GM19468 (cell line): Measurements from ENCODE around the gene SSTR3.

Experiments
- ATAC-seq: cut with Tn5 transposase; IDR thresholded peaks from one replicate; pipeline ENCODE4 v1.9.1; 2021; ENCODE audit warnings: mild to moderate bottlenecking, moderate library complexity, moderate number of reproducible peaks; ENCODE audit not compliant: unreplicated experiment; ENCODE audit errors: extremely low read depth

The SSTR3 gene

DNA sequence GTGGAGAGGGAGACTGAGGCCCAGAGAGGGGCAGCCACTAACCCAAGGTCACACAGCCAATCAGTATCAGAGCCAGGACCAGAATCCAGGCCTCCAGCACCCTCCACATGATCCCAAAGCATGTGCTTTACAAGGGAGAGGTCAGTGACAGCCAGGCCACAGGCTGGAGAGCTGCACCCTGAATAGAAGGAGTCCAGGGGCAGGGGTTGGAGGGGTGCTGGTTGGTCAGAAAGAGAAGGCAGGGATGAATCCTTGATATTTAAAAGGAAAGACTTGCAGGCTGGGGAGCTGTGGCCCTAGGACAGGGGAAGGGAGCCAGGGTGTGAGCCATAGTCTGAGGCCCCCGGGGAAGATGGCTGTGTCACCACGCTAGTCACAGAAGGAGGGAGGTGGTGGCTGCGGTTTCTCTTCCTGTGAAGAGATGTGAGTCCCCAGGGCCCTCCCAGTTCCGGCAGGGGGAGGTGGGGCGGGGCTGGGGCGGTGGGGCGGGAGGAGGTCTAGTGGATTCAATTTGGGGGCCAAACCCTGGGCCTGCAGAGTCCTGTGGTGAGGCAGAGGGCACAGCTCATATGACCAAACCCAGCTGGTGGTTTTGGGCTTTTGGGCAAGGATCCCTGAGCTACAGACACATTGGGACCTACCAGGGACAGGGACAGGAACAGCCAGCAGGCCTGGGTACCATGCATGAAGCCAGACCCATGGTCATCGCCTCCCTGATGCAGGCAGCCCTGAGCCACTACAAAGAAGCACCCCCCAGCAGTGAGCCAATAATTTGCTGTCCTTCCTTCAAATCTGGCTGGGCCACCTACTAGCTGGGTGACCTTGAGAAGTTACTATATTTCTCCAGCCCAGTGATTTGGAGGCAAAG lies 17.8 kb upstream of the SSTR3 start:
- ATAC-seq: no peak

DNA sequence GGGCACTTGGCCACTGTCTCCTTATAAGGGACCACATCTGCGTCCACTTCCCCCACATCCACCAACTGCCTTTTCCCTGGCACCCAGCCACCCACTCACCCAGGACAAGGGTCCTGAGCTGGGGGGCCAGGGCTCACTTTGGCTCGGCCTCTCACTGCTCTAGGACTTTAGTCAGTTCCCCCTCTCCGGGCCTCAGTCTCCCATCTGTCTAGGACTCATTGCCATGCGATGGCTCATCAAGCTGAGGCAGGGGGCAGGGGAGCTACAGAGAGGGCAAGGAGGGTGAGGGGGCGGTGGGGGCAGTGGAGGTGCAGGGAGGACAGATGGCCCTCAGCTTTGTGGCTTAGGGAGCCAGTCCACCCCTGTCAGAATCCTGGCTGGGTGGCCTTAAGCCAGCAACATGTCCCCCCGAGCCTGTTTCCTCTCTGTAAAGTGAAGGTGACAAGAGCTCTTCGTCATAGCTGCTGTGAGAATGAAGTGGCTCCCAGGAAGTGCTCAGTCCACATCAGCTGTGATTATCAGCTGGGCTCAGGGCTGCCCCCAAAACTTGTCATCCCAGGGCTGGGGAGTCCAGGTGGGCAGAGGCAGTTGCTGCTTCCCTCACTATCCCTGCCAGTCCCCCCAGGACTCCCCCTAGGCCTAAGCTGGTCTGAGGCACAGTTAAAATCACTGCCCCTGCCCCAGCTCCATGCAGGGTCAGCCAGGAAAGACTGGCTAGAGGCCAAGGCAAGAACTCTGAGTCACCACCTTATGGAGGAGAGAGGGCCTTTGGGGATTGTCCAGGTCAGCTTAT lies 16.9 kb upstream of the SSTR3 start:
- ATAC-seq: no peak

DNA sequence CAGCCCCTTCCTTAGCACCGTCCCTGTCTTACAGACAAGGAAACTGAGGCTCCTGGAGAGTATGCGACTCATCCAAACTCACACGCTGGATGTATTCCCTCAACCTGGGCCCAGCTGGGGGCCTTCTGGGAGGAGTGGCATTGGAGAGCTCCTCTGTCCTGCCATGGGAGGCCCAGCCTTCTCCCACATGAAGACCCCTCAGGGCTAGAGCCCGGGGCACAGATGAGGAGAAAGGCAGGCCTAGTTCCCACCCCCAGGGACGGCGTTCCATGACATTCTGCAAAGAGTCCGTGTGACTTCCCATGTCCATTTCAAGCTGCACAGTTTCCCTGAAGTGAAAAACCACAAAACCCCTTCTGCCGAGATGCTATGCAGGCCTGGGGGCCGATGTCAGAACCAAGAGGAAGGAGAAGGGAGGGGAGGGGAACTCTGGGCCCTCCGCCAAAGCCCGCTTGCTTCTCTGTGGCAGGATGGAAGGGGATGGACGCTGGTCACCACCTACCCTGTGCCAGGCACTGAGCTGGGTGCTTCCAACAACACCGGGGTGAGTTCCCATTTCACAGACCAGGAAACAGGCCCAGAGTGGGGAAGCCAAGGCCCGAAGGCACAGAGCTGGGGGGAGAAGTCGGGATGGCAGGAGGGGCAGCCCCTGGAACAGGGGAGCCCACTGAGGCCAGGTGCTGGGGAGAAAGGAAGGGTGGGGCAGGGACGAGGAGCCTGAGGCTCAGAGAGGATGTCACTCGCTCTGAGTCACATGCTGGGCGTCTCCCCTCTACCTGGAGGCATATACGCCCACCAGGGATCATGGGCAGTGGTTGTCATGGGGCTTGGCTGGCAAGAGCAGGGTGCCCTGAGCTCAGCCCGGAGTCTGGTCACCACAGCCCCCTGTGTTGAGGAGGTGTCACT lies 16.1 kb upstream of the SSTR3 start:
- no peak for ATAC-seq

DNA sequence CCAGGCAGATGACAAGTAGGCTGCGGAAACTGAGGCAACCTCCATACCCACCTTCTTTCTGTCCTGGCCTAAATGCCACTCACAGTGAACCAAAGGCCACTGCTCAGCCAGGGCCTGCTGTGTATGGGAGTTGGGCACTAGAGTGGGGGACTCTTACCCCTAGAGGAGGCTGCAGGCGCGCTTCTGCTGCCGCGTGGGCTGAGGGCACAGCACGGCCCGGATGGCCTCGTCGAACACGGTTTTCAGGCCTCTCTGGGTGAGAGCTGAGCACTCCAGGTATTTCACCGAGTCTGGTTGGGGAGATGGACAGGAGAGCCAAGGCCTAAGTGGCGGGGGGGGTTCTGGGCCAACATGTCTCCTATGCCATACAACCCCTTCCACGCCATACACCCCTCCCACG lies 14.2 kb upstream of the SSTR3 start:
- no peak for ATAC-seq

DNA sequence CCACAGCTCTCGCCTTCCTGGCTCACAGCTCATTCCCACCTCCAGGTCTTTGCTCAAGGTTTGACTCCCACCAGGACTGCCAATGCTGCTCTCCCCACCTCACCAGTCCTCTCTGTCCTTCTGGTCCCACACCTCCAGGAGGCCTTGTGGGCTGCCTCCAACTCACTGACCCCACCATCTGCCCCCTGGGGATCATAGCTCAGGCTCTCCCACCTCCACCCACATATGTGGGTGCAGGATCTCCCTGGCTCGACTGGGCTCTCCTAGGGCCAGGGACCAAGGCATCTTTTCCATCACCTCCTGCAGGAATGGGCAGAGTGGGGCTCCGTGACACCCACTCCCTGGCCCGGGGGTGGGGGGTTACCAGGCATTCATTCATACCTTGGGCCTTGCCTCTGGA lies 13.8 kb upstream of the SSTR3 start:
- no peak for ATAC-seq

DNA sequence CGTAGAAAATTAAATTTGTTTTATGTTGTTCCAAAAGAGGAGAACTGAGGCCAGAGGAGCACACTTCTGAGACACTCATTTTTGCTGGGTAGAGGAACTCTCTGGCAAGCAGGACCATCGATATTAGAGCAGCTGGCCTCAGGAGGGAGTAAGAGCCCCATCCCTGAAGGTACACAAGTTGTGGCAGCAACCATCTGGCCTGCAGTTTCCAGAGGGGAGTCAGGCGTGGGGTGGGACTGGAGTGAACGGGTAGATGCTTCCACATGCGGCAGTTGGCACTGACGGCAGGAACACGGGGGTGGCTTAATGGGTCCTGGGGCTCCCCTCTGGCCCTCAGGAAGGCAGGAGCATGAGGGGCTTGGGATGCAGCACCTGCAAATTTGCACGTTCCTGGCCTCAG lies 13.2 kb upstream of the SSTR3 start:
- no peak for ATAC-seq

DNA sequence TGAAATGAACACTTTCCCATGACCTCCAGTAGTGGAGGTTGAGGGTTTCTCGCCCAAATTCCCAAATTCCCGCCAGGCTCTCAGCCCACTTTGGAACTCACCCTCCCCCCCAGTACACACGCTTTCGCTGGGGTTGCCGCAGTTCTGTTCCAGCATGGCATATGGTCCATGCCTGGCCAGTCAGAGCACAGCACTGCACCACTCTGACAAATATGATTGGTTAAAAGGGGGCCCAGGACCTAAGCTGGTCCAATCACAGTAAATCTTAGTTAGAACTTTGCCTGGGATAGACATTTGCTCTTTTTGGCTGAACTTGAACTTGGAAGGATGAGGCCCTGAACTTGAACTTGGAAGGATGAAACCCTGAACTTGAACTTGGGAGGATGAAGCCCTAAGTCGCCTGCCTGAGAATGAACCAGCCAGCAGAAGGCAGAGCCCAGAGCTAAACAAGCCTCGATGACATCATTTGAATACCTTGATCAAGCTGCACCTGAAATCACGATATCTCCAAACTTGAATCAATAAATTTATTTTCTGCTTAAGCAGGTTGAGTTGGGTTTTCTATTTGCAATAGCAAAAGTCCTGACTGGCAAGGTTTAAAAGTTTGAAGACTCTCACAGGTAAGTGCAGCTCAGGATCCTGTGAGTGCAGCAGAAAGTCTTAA lies 12.6 kb upstream of the SSTR3 start:
- no peak for ATAC-seq

DNA sequence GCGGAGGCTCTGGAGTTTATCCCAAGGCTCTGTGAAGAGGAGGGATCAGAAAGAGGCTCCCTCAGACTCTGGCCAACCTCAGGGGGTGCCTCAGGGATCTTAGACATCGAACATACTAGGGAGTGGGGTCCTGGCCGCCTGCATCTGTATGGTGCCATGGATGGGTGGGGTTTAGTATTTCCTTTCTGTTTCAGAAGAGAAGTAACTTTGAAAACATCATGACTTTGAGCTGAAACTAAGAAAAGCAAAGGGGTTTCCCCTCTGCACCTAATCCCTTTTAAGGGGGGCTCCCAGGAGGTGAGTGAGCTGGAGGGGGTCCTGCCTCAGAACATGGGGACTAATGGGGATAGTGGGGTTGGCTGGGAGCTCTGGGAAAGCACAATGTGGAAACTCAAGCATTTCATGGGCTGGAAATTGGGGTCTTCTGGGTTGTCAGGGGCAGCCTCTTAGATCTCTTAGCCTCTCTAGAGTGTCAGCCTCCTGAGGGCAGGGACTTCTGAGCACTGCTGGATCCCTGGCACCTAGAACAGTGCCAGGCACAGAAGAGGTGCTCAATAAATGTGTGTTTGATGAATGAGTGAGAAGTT lies 11.8 kb upstream of the SSTR3 start:
- ATAC-seq: no peak

DNA sequence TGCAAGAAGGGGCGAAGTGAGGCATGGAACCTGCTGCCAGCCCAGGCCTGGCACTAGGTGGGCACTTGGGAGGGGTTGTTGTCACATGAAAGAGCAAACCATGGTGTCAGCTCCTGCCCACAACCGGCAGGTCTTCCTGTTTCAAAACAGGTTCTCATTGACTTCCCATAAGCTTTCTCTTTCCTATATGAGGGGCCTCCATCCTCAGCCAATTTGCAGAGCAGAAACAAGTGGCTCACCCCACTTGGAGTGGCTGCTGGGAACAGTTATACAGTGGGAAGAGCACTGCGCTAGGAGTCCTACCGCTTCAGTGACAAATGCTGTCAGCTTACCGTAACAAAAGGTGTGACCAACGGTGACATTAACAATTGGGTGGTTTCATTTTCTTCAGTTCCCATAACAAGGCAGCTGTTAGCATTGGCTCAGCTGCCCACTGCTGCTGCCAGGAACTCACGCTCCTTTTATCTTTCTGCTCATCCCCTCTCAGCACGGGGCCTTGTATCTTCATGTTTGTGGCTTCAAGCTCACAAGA lies 10.2 kb upstream of the SSTR3 start:
- ATAC-seq: no peak

DNA sequence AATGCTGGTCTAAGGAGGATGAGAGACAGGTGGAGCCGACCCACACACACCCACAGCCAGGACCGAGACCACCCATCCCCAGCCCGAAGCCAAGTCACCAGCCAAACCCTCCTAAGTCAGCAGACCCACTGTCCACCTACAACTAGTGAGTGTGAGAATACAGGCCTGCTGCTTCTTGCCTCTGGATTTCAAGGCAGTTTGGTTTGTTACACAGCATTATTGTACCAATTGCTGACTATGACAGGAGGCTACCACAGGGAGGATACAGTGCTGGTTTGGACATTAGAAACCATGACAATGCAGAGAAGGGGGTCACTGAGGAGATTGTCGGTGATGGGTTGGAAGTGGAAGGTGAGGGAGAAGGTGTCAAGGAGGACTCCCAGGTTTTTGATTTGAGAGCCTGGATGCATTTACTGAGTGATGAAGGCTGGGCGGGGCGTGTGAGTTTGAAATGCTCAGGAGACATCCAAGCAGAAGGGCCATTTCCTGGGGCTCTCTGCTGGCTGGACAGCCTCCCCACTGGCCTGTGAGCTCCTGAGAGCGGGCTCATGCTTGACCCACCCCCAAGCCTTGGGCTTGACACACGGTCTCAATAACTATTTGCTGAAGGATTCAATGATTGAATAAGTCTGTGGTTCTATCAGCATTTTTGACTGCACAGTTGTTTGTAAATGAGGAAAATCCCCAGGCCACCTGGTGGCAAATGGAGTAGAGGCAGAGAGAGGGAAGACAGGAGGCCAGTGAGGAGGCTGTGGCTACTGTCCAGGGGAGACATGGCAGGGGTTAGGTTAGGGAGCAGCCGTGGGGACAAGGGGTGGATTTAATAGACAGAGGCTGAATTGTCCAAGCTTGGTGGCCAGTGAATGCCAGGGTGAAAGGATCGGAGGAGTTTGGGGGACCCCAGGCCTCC lies 9.4 kb upstream of the SSTR3 start:
- no peak for ATAC-seq

DNA sequence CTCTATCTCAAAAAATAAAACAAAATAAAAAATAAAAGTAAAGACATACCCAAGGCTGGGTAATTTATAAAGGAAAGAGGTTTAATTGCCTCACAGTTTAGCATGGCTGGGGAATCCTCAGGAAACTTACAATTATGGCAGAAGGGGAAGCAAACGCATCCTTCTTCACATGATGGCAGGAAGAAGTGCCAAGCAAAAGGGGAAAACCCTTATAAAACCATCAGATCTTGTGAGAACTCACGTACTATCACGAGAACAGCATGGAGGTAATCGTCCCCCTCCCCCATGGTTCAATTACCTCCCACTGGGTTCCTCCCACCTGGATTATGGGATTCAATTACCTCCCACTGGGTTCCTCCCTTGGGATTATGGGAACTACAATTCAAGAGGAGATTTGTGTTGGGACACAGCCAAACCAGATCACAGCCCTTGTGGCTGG lies 8.3 kb upstream of the SSTR3 start:
- ATAC-seq: no peak

DNA sequence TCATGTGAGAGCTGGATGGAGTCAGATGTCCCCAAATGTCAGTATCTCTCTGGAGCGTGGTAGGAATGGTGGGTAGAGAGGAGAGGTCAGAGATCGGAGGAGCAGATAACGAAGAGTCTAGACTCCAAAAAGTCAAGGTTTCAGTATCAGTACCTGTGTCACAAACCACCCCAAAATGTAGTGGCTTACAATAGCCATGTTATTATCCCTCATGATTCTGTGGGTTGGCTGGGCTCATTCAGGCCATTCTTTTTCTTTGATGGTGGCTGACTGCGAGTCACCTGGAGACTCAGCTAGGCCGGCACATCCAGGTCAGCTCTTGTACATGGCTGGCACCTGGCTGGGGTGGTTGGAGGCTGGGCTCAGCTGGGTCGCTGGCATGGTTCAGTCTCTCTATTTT lies 7.3 kb upstream of the SSTR3 start:
- ATAC-seq: no peak

DNA sequence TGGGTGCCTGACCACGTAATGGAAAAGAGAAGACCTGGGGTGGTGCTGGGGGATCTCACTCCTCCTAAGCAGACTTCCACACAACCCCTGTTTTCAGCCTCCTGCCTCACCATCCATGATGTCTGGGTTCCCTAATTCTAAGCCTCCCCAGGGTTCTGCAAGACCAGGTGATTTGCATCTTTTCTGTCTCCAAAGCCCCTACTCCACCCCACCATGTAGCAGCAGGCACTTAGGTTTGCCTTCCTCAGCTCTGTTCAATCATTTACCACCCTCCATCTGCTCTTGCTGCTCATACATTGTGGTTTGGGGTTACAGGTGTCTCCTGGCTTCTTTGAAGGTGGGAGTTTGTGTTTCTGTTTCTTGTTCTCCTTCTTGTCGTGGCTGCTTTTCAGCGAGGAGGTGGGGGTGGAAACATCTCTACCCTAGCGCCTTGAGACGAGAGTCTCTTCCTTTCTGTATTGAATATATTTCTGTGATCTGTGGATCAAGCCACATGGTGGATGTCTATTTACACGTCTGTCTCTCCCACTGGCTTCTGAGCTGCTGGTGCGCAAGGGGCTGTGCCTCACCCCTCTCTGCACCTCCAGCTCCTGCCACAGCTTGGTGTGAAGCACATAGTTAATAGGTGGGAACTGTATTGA lies 6.6 kb upstream of the SSTR3 start:
- peak; percentile 54 for ATAC-seq

DNA sequence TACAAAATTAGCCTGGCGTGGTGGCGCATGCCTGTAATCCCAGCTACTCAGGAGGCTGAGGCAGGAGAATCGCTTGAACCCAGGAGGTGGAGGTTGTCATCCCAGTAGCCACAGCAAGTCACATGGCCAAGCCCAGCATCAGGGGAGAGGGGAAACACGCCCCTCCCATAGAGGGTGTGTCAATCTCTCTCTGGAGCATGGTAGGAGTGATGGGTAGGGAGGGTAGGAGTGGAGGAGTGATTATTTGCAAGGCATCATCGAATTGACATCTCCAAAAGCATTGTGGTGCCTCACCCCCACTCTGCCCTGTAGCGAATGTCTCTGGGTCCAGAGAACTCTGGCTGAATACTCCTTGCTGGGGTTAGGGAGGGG lies 6.1 kb upstream of the SSTR3 start:
- no peak for ATAC-seq

DNA sequence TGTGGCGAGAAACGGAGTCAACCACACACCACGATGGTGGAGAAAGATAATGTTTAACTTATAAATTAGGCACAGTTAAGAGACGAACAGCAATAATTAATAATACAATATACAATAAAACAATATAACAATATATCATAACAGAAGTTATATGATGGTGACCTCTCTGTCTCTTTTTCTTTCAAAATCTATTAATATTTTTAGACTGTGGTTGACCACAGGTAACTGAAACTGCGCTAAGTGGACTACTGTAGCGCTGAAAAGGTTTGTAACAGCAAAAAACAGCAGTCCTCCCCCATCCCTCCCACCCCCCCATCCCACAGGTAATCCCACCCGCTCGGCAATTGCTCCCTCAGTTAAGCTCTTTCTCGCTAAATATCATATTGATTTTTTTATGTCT lies 3.6 kb upstream of the SSTR3 start:
- ATAC-seq: no peak

DNA sequence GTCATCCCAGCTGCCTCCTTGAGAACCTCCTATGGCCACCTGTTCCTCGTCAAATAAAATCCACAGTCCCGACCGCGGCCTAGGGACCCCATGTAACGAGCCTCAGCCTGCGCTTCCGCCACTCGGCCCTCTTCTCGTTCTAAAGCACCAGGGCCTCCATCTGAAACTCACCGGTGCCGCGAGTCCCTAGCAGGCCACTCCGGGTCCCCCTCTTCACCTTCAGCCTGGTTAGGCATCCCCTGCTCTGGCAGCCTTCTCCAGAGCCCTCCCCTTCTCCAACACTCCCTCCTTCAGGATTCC lies 2.4 kb upstream of the SSTR3 start:
- no peak for ATAC-seq

DNA sequence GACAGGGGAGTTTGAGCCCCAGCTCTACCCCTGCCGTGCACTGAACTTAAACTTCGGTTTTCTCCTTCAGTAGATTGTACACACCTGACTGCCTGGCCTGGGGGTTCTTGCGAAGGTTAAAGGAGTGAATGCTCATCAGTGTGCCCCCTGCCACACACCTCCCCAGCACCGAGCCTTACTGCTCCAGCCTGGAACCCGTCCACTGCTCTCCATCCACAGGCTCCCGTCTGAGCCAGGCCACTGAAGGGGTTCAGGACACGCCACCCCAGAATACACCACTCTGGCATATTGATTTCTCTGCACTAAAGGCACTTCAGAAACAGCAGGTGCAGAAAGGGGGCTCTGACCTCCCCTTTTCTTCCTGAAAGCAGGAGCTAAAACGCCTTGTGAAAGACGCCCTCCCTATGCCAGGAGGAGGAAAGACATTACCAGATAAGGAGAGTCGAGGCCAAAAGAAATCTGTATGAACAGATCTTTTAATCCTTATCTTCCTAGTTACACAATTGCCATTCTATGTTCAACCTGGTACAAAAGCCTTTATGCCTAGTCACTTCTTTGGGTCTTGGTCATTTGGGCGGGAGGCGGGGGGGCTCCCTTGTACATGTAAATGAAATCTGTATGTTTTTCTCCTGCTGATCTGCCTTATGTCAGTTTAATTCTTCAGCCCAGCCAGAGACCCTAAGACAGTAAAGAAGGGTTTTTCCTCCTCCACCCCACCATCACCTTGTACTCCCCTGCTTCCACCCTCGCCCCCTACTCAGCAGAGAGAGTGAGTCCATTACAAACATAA lies 1.9 kb upstream of the SSTR3 start:
- ATAC-seq: no peak
